Activated CD8-positive, alpha-beta T cell treated with anti-CD3 and anti-CD28 coated beads for 36 hours (primary cell): ENCODE measurements around the gene NTRK1. TPM values are rescaled to one million over a fixed set of nuclear protein-coding genes. Genes with fewer than 3 reads are reported as not detected.

Experiments used
- ATAC-seq: fragments of 200-7000 bp; cut with Tn5 transposase; one replicate; pipeline ENCODE4 v1.10.0; 2021; ENCODE audit warnings: mild to moderate bottlenecking, moderate library complexity
- CTCF ChIA-PET: fragments of 350-600 bp; sonication (Branson Sonifier 250); formaldehyde crosslinking; loops from one replicate; lab custom pipeline; 2021; ENCODE audit warnings: antibody characterized with exemption; lab: Charles Lee
- POLR2A ChIA-PET: fragments of 350-600 bp; sonication (Branson Sonifier 250); formaldehyde crosslinking; loops from one replicate; lab custom pipeline; 2021; ENCODE audit warnings: antibody characterized with exemption; lab: Charles Lee
- DNase-seq: peaks from one replicate; pipeline ENCODE4 v3.0.0-alpha.2; 2020
- H3K27ac Mint-ChIP-seq: one replicate; pipeline ENCODE4 v1.8.0; 2021; ENCODE audit warnings: mild to moderate bottlenecking, mixed read lengths
- H3K27me3 Mint-ChIP-seq: one replicate; pipeline ENCODE4 v1.8.0; 2021; ENCODE audit warnings: mixed read lengths
- H3K36me3 Mint-ChIP-seq: one replicate; pipeline ENCODE4 v1.8.0; 2021; ENCODE audit warnings: low read depth, mixed read lengths
- H3K4me1 Mint-ChIP-seq: one replicate; pipeline ENCODE4 v1.8.0; 2021; ENCODE audit warnings: low read depth, mixed read lengths
- H3K4me3 Mint-ChIP-seq: one replicate; pipeline ENCODE4 v1.8.0; 2021; ENCODE audit warnings: mild to moderate bottlenecking, moderate library complexity, mixed read lengths
- H3K9me3 Mint-ChIP-seq: one replicate; pipeline ENCODE4 v1.8.0; 2021; ENCODE audit warnings: mixed read lengths
- CTCF ChIP-seq: fragments of 200-600 bp; IDR thresholded peaks from one replicate; pipeline ENCODE4 v1.8.0; 2022; ENCODE audit warnings: antibody characterized with exemption, mild to moderate bottlenecking
- intact Hi-C: fragments of 100-400 bp; cut with micrococcal nuclease; formaldehyde crosslinking; loops from one replicate; pipeline ENCODE4 v1.10.0; 2022
- total RNA-seq, 2 experiments: library from RNA; stranded (reverse); gene quantifications; one replicate each; pipeline ENCODE4 v1.2.3, GENCODE V29; 2021

Gene NTRK1
- total RNA-seq, 2 experiments from 2014 or later = 23.5 to 25.9 TPM

GRCh38 chr1:156886583-156887281, 26.1 kb downstream of the NTRK1 start:
- H3K36me3 Mint-ChIP-seq = no peaks in the 10 kb centered on the region
- H3K4me1 Mint-ChIP-seq = peaks cover 3% of the 10 kb centered on the region
- intact Hi-C loops = no loop called here
- no peak overlapping the region for H3K27ac Mint-ChIP-seq
- DNase-seq (no peak), ATAC-seq (no peak)
- H3K27me3 Mint-ChIP-seq = peaks cover 39% of the 10 kb centered on the region
- POLR2A ChIA-PET = no interaction called here
- H3K9me3 Mint-ChIP-seq = no peaks in the 10 kb centered on the region
- CTCF ChIA-PET = interaction anchor here (0.6 to 7.3 kb wide), 6 partner anchors 26 to 260 kb away, joined by 3 to 144 read pairs (median 8); partner anchors contain the start of gene NTRK1
- H3K4me3 Mint-ChIP-seq = no peak overlapping the region
- TF ChIP-seq CTCF = no peak

GRCh38 chr1:156887317-156887716, 26.7 kb downstream of the NTRK1 start:
- ChIA-PET CTCF (interaction anchor here (1.0 to 7.3 kb wide), 5 partner anchors 13 to 162 kb away, joined by 3 to 144 read pairs (median 12); partner anchors contain the start of gene NTRK1), POLR2A (no interaction called here)
- no peak for ATAC-seq
- Mint-ChIP-seq H3K9me3 (no peaks in the 10 kb centered on the region), H3K4me1 (peaks cover 3% of the 10 kb centered on the region), H3K4me3 (no peak overlapping the region), H3K36me3 (no peaks in the 10 kb centered on the region), H3K27me3 (peaks cover 39% of the 10 kb centered on the region), H3K27ac (no peak overlapping the region)
- intact Hi-C loops = no loop called here
- DNase-seq = no peak
- TF ChIP-seq CTCF = no peak

- Mint-ChIP-seq H3K27ac (no peak overlapping the region), H3K4me1 (peaks cover 3% of the 10 kb centered on the region), H3K36me3 (no peaks in the 10 kb centered on the region), H3K27me3 (peaks cover 42% of the 10 kb centered on the region), H3K9me3 (no peaks in the 10 kb centered on the region), H3K4me3 (no peak overlapping the region)
- no peak for TF ChIP-seq CTCF
- intact Hi-C loops = no loop called here
- DNase-seq = no peak
- ChIA-PET POLR2A (no interaction called here), CTCF (interaction anchor here (0.9 to 7.3 kb wide), 4 partner anchors 12 to 162 kb away, joined by 3 to 144 read pairs (median 48); no protein-coding TSS in a partner anchor)
- ATAC-seq = no peak
Measured at GRCh38 chr1:156887734-156888133, 27.1 kb downstream of the NTRK1 start.

- Mint-ChIP-seq H3K36me3 (no peaks in the 10 kb centered on the region), H3K9me3 (no peaks in the 10 kb centered on the region), H3K27ac (no peak overlapping the region), H3K4me1 (peaks cover 7% of the 10 kb centered on the region), H3K4me3 (no peak overlapping the region), H3K27me3 (peaks cover 49% of the 10 kb centered on the region)
- ATAC-seq (no peak), DNase-seq (peak; percentile 81)
- ChIA-PET POLR2A (interaction anchor here (1.0 to 1.7 kb wide), 5 partner anchors 30 to 85 kb away, joined by 3 to 5 read pairs (median 4); partner anchors contain the start of gene NTRK1), CTCF (interaction anchor here (0.8 to 7.3 kb wide), 38 partner anchors 9 to 244 kb away, joined by 3 to 144 read pairs (median 6); partner anchors contain the start of genes CRABP2, INSRR, LRRC71 and NTRK1)
- intact Hi-C loops = loop anchor here (2.0 to 10.0 kb wide), 4 partner anchors 37 to 205 kb away; no protein-coding TSS in a partner anchor
- TF ChIP-seq CTCF = peak; percentile 78
Measured at GRCh38 chr1:156889802-156890580, 29.3 kb downstream of the NTRK1 start.
